ENCODE measurements around the gene TANC1.
"Not testable (repeated sequence)": the region's sequence is repeated elsewhere in the genome, so short reads cannot be mapped to it uniquely, and the experiment has no call there.

- TF ChIP-seq, protein P1, sequence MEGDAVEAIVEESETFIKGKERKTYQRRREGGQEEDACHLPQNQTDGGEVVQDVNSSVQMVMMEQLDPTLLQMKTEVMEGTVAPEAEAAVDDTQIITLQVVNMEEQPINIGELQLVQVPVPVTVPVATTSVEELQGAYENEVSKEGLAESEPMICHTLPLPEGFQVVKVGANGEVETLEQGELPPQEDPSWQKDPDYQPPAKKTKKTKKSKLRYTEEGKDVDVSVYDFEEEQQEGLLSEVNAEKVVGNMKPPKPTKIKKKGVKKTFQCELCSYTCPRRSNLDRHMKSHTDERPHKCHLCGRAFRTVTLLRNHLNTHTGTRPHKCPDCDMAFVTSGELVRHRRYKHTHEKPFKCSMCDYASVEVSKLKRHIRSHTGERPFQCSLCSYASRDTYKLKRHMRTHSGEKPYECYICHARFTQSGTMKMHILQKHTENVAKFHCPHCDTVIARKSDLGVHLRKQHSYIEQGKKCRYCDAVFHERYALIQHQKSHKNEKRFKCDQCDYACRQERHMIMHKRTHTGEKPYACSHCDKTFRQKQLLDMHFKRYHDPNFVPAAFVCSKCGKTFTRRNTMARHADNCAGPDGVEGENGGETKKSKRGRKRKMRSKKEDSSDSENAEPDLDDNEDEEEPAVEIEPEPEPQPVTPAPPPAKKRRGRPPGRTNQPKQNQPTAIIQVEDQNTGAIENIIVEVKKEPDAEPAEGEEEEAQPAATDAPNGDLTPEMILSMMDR (IDR thresholded peaks at IDR 0.05): not testable (repeated sequence)
- not testable (repeated sequence) for TF ChIP-seq ZFX (IDR thresholded peaks at IDR 0.05; ENCODE audit: borderline replicate concordance)
Observed at GRCh38 chr2:159036461-159036860, 68.0 kb downstream of the TANC1 start.
